RPMI7951 (cell line): ENCODE measurements around the gene ZNF586. TPM values are rescaled to one million over a fixed set of nuclear protein-coding genes. Genes with fewer than 3 reads are reported as not detected.
"Not testable (repeated sequence)": the region's sequence is repeated elsewhere in the genome, so short reads cannot be mapped to it uniquely, and the experiment has no call there.

Experiments
- DNase-seq: peaks from one replicate; pipeline ENCODE4 v3.0.0-alpha.2; 2012; ENCODE audit warnings: low read depth
- total RNA-seq: library from RNA; depleted of rRNA; stranded (reverse); fragments of >200 nt; shearing (Covaris generic); gene quantifications from 2 replicates; pipeline ENCODE4 v1.2.3, GENCODE V29; 2014; rRNA removed

Gene ZNF586
- 10.7 and 13.7 TPM in 2 replicates for total RNA-seq

- peak; percentile 94 for DNase-seq
Observed at GRCh38 chr19:57769345-57770131, at the start of gene ZNF586. Gene ZNF586, plus strand, starts transcription at chr19:57769676. Its CDS starts 167 bp downstream, at chr19:57769843.

GRCh38 chr19:57719901-57720519 lies 49.5 kb upstream of the ZNF586 start:
- no peak for DNase-seq

- DNase-seq: peak; percentile 10
Observed at GRCh38 chr19:57720878-57721277, 48.6 kb upstream of the ZNF586 start.

- peak; percentile 35 for DNase-seq
Observed at GRCh38 chr19:57738320-57738719, 31.2 kb upstream of the ZNF586 start.

GRCh38 chr19:57738770-57739169 lies 30.7 kb upstream of the ZNF586 start:
- DNase-seq: not testable (repeated sequence)

- peak; percentile 94 for DNase-seq
Observed at GRCh38 chr19:57746580-57747471, 22.6 kb upstream of the ZNF586 start, which contains the start of gene ZNF776. Gene ZNF776, plus strand, starts transcription at chr19:57746815. Its CDS starts 244 bp downstream, at chr19:57747059.

- DNase-seq: no peak
Observed at GRCh38 chr19:57747472-57747807, 22.0 kb upstream of the ZNF586 start.

GRCh38 chr19:57748029-57748428 lies 21.4 kb upstream of the ZNF586 start:
- no peak for DNase-seq

GRCh38 chr19:57754091-57754673 lies 15.3 kb upstream of the ZNF586 start:
- no peak for DNase-seq

GRCh38 chr19:57755031-57755430 lies 14.4 kb upstream of the ZNF586 start:
- DNase-seq: no peak

- no peak for DNase-seq
Observed at GRCh38 chr19:57757941-57758340, 11.5 kb upstream of the ZNF586 start.

- DNase-seq: no peak
Observed at GRCh38 chr19:57759096-57759495, 10.4 kb upstream of the ZNF586 start.

GRCh38 chr19:57771417-57771816 lies 1.9 kb downstream of the ZNF586 start:
- DNase-seq: no peak

- DNase-seq: no peak
Observed at GRCh38 chr19:57773488-57773887, 4.0 kb downstream of the ZNF586 start.

GRCh38 chr19:57776764-57777296 lies 7.4 kb downstream of the ZNF586 start:
- DNase-seq: no peak

- DNase-seq: no peak
Observed at GRCh38 chr19:57778336-57778735, 8.9 kb downstream of the ZNF586 start.

GRCh38 chr19:57779220-57779845 lies 9.9 kb downstream of the ZNF586 start:
- DNase-seq: no peak

- no peak for DNase-seq
Observed at GRCh38 chr19:57786286-57786685, 16.8 kb downstream of the ZNF586 start.

GRCh38 chr19:57786906-57787305 lies 17.4 kb downstream of the ZNF586 start:
- no peak for DNase-seq

- no peak for DNase-seq
Observed at GRCh38 chr19:57788114-57788692, 18.7 kb downstream of the ZNF586 start.

- DNase-seq: no peak
Observed at GRCh38 chr19:57789288-57789687, 19.8 kb downstream of the ZNF586 start.
